HL-60 (cell line): ENCODE measurements around the gene CDPF1.

Experiments
- CTCF ChIP-seq: IDR thresholded peaks from one replicate; pipeline ENCODE4 v1.5.1; 2011; ENCODE audit warnings: low read length, control low read depth, inconsistent platforms; ENCODE audit not compliant: insufficient read depth
- POLR2AphosphoS5 ChIP-seq: IDR thresholded peaks from 2 replicates; pipeline ENCODE4 v1.6.1; 2012; ENCODE audit warnings: low read depth

DNA sequence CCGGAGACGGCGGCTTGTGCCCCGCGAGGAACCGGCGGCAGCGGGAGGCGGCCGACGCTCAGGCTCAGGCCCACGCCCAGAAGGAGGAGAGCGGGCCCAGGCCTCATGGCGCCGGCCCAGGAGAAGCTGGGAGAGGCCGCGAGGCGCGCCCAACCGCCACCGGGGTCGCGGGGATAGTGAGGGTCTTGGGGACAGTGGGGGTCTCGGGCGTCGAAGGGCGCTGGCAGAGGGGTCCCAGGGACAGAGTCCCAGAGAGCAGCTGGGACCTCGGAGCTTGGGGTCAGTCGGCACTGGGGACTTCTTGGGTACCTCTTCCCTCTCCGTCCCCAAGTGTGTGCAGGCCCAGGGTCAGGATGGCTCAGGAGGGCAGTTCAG lies 13.1 kb upstream of the CDPF1 start, which contains the start of gene PKDREJ:
- TF ChIP-seq CTCF (no peak), POLR2AphosphoS5 (no peak)
